Left cardiac atrium (tissue), 4 donors: ENCODE measurements around the gene IL3. TPM values are rescaled to one million over a fixed set of nuclear protein-coding genes. Genes with fewer than 3 reads are reported as not detected.

Experiments
- ATAC-seq, 2 donors: fragments of 200-7000 bp; cut with Tn5 transposase; one replicate each; pipeline ENCODE4 v1.9.1; 2020; ENCODE audit warnings: mild to moderate bottlenecking in 2 of 2, moderate library complexity in 2 of 2
- DNase-seq: peaks from one replicate; pipeline ENCODE4 v3.0.0-alpha.2; 2020
- intact Hi-C, 2 donors: fragments of 100-400 bp; cut with DNase I; formaldehyde crosslinking; loops; one replicate each; pipeline versions ENCODE4 v1.14.1 to v1.15.1; 2022 to 2023
- total RNA-seq, 2 donors: library from RNA; stranded (reverse); fragmentation: NEBNext Ultra II Directional; extraction: Animal tissue kit (Norgen Biotek cat#: 25700); gene quantifications; one replicate each; pipeline ENCODE4 v1.2.1, GENCODE V29; 2021
- donor health status: DM: no; HTN: yes; CAD: no.
- donor health status: DM: no; HTN: yes; CAD: no; lungs with severe emphysema.
- donor health status: DM: yes; HTN: yes; CAD: no.
- donor health status: Dilated cardiomyopathy.

The IL3 gene
- total RNA-seq, 2 donors from 2014 or later, result not detected

- intact Hi-C loops, result no loop called here
- DNase-seq (no peak), ATAC-seq (no peak)
These were observed 22.0 kb downstream of the IL3 start for GRCh38 chr5:132082329-132083023.

GRCh38 chr5:132083071-132083678 is 22.7 kb downstream of the IL3 start:
- intact Hi-C loops, result no loop called here
- no peak for DNase-seq
- no peak for ATAC-seq

GRCh38 chr5:132085686-132086085 is 25.2 kb downstream of the IL3 start:
- ATAC-seq, result no peak
- no peak for DNase-seq
- intact Hi-C loops, result no loop called here

GRCh38 chr5:132086277-132086794 is 25.9 kb downstream of the IL3 start:
- intact Hi-C loops, result no loop called here
- ATAC-seq (peak; percentile 89 to 95), DNase-seq (peak; percentile 88)

- no peak for ATAC-seq
- intact Hi-C loops, result no loop called here
- DNase-seq, result no peak
These were observed 26.7 kb downstream of the IL3 start for GRCh38 chr5:132087176-132087575.

- intact Hi-C loops, result no loop called here
- no peak for DNase-seq
- ATAC-seq, result no peak
These were observed 27.2 kb downstream of the IL3 start for GRCh38 chr5:132087661-132088060.

- no peak for DNase-seq
- intact Hi-C loops, result no loop called here
These were observed 28.9 kb downstream of the IL3 start for GRCh38 chr5:132089363-132089762.

GRCh38 chr5:132090107-132090506 is 29.7 kb downstream of the IL3 start:
- ATAC-seq (no peak), DNase-seq (no peak)
- intact Hi-C loops, result no loop called here

More at GRCh38 chr5:132089363-132089762, 28.9 kb downstream of the IL3 start:
- no peak for ATAC-seq

GRCh38 chr5:132093271-132093670 is 32.8 kb downstream of the IL3 start:
- ATAC-seq (no peak), DNase-seq (no peak)
- intact Hi-C loops, result no loop called here

- DNase-seq (no peak), ATAC-seq (peak in 1 of 2 donors; percentile 26)
- intact Hi-C loops, result no loop called here
These were observed 34.1 kb downstream of the IL3 start for GRCh38 chr5:132094393-132095076.

GRCh38 chr5:132095077-132095410 is 34.6 kb downstream of the IL3 start:
- DNase-seq (no peak), ATAC-seq (no peak)
- intact Hi-C loops, result no loop called here

GRCh38 chr5:132095424-132095972 is 35.0 kb downstream of the IL3 start:
- intact Hi-C loops, result no loop called here
- no peak for DNase-seq

GRCh38 chr5:132096904-132097303 is 36.4 kb downstream of the IL3 start:
- no peak for ATAC-seq
- intact Hi-C loops, result no loop called here
- DNase-seq, result no peak

More at GRCh38 chr5:132095424-132095972, 35.0 kb downstream of the IL3 start:
- peak; percentile 49 to 53 for ATAC-seq

- ATAC-seq (no peak), DNase-seq (no peak)
- intact Hi-C loops, result no loop called here
These were observed 37.7 kb downstream of the IL3 start for GRCh38 chr5:132098151-132098594.

GRCh38 chr5:132098621-132099020 is 38.2 kb downstream of the IL3 start:
- intact Hi-C loops, result no loop called here
- ATAC-seq, result no peak
- no peak for DNase-seq

GRCh38 chr5:132099076-132099748 is 38.8 kb downstream of the IL3 start:
- ATAC-seq (no peak), DNase-seq (no peak)
- intact Hi-C loops, result no loop called here

GRCh38 chr5:132099905-132100304 is 39.5 kb downstream of the IL3 start:
- intact Hi-C loops, result no loop called here
- ATAC-seq (no peak), DNase-seq (no peak)

- DNase-seq (no peak), ATAC-seq (no peak)
- intact Hi-C loops, result no loop called here
These were observed 40.3 kb downstream of the IL3 start for GRCh38 chr5:132100672-132101261.

GRCh38 chr5:132101385-132101880 is 41.0 kb downstream of the IL3 start:
- intact Hi-C loops, result no loop called here
- ATAC-seq (no peak), DNase-seq (no peak)
